ENCODE data around the gene NTSR1. TPM values are rescaled to one million over a fixed set of nuclear protein-coding genes. Genes with fewer than 3 reads are reported as not detected.

The NTSR1 gene
- total and polyA plus RNA-seq, 2 of the 13 experiments (the other 11 are each of a cell fraction or from before 2014, with no cell fraction given) = 0.09 to 0.12 TPM

GRCh38 chr20:62661647-62662046 lies 47.0 kb upstream of the NTSR1 start:
- WGBS (ENCODE audit: low lambda C conversion rate) = 92% methylated on average over 10 of the region's 11 CpGs
- intact Hi-C loops (cut with micrococcal nuclease; ENCODE audit: unreplicated experiment) = no loop called here
- H3K9ac ChIP-seq (ENCODE audit: insufficient read depth, low read depth, low read length) = 0 out of 2 replicates have a peak overlapping the region, but pooled peaks have one; percentile 4
- no peaks in the 10 kb centered on the region for H3K9me3 ChIP-seq (ENCODE audit: low read length)
- no TSS peak for BruUV-seq (replicated peaks)
- H3K27ac ChIP-seq (ENCODE audit: extremely low read length, insufficient read depth, low read length) = no peak overlapping the region
- H2AFZ ChIP-seq (ENCODE audit: low read length) = no peak overlapping the region
- peaks cover 47% of the 10 kb centered on the region for H3K4me1 ChIP-seq (ENCODE audit: insufficient read depth, low read length)
- no peak for FAIRE-seq
- no peak overlapping the region for H3K4me3 ChIP-seq (replicated peaks in 1 of 3; ENCODE audit: insufficient read depth in 1 of 3, low read depth in 2 of 3, low read length in 3 of 3)
- no peaks in the 10 kb centered on the region for H3K27me3 ChIP-seq (ENCODE audit: control insufficient read depth in 1 of 2, insufficient read depth in 2 of 2, low read length in 2 of 2)
- CTCF ChIA-PET (ENCODE audit: low intra/inter-chr PET ratio, low total read pairs) = no interaction called here
- POLR2A ChIA-PET = no interaction called here
- H3K36me3 ChIP-seq (replicated peaks in 1 of 2; ENCODE audit: control insufficient read depth in 1 of 2, insufficient read depth in 2 of 2, low read length in 2 of 2) = peaks cover 6 to 39% of the 10 kb centered on the region in 2 experiments; a peak in 4 of 5 replicates
- no peaks in the 10 kb centered on the region for H3K79me2 ChIP-seq (ENCODE audit: insufficient read depth, low read length)
- H4K20me1 ChIP-seq (ENCODE audit: insufficient read depth, low read length) = no peaks in the 10 kb centered on the region
- H3K4me2 ChIP-seq (ENCODE audit: low read depth, low read length) = no peak overlapping the region
- no peak for DNase-seq (ENCODE audit: low spot score)
- ATAC-seq = no peak
- in situ Hi-C loops (cut with HindIII; ENCODE audit: extremely low pct_ligation_motif_present, low pct_unique_long_range_greater_than_20kb) = no loop called here
- no peak for TF ChIP-seq PAWR (CRISPR knock-in tag; IDR thresholded peaks at IDR 0.05; ENCODE audit: borderline replicate concordance)
- TF ChIP-seq ZBTB3 (CRISPR knock-in tag; IDR thresholded peaks at IDR 0.05; ENCODE audit: borderline replicate concordance, low read depth) = no peak
- TF ChIP-seq ATM (IDR thresholded peaks at IDR 0.05; ENCODE audit: borderline replicate concordance) = no peak
- TF ChIP-seq ZNF350 (CRISPR knock-in tag; IDR thresholded peaks at IDR 0.05; ENCODE audit: borderline replicate concordance, low read depth) = no peak
- TF ChIP-seq ZNF878 (CRISPR knock-in tag; IDR thresholded peaks at IDR 0.05) = no peak
- no peak for TF ChIP-seq TEF (CRISPR knock-in tag; IDR thresholded peaks at IDR 0.05)
- TF ChIP-seq CBX5 (CRISPR knock-in tag; IDR thresholded peaks at IDR 0.05; ENCODE audit: borderline replicate concordance) = no peak
- peak; percentile 39 for TF ChIP-seq RBM22 (optimal IDR thresholded peaks at IDR 0.05; ENCODE audit: low read length)
- TF ChIP-seq ZNF3 (CRISPR knock-in tag; IDR thresholded peaks at IDR 0.05) = no peak
- TF ChIP-seq ZNF30 (CRISPR knock-in tag; IDR thresholded peaks at IDR 0.05) = no peak
- no peak for TF ChIP-seq ZMAT3 (CRISPR knock-in tag; conservative IDR thresholded peaks at IDR 0.05)
- TF ChIP-seq ZMAT5 (CRISPR knock-in tag; IDR thresholded peaks at IDR 0.05; ENCODE audit: borderline replicate concordance, low read depth) = no peak
- 0 out of 2 replicates have a peak, but pooled peaks have one; percentile 25 for TF ChIP-seq ZNF687 (CRISPR knock-in tag; IDR thresholded peaks at IDR 0.05)
- TF ChIP-seq TEAD3 (CRISPR knock-in tag; optimal IDR thresholded peaks at IDR 0.05; ENCODE audit: borderline replicate concordance) = no peak
- no peak for TF ChIP-seq AFF4 (CRISPR knock-in tag; IDR thresholded peaks at IDR 0.05)
- TF ChIP-seq TCF7 (IDR thresholded peaks at IDR 0.05; ENCODE audit: low read depth) = no peak
